HT-29 (cell line): ENCODE measurements around the gene LRP5. TPM values are rescaled to one million over a fixed set of nuclear protein-coding genes. Genes with fewer than 3 reads are reported as not detected.
"Not testable (repeated sequence)": the region's sequence is repeated elsewhere in the genome, so short reads cannot be mapped to it uniquely, and the experiment has no call there.

Experiments
- DNase-seq: peaks from one replicate; pipeline ENCODE4 v3.0.0-alpha.2; 2015; ENCODE audit warnings: low spot score
- total RNA-seq: library from RNA; depleted of rRNA; stranded (reverse); fragments of >200 nt; shearing (Covaris generic); gene quantifications from 2 replicates; pipeline ENCODE4 v1.2.3, GENCODE V29; 2014

The LRP5 gene
- total RNA-seq, 1 experiment from 2014 or later, result 199 TPM

DNA sequence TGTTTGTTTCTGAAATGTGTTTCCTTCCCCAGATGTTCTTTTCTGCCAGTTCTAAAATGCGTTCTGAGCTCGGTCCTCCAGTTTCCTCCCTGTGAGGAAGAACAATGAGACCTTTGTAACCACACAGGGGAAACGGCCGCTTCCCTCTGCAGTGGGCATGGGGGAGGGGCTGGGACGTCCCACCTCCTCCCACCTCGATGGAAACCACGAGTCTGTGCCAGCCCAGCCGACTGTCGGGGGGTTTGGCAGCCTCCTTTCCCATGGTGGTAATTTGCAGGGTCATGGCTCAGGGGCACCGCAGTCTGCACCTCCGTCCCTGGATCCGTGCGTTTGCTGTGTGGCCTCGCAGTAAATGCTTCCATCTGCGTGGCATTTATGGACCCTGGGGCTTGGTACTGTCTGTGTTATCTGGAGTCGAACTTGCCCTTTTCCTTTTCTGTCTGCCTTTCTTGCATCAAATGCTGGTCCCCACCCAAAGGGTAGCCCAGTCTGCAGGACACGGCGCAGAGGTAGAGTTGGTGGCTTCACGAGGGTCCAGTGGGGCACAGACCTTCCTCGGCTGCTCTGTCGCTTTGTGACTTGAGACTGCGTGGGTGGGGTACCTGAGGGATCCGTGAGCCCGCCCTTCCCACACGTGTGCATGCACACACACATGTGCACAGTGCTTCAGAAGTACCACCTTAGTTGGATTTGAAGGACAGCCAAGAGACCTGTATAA lies 16.1 kb downstream of the LRP5 start:
- peak; percentile 89 for DNase-seq

DNA sequence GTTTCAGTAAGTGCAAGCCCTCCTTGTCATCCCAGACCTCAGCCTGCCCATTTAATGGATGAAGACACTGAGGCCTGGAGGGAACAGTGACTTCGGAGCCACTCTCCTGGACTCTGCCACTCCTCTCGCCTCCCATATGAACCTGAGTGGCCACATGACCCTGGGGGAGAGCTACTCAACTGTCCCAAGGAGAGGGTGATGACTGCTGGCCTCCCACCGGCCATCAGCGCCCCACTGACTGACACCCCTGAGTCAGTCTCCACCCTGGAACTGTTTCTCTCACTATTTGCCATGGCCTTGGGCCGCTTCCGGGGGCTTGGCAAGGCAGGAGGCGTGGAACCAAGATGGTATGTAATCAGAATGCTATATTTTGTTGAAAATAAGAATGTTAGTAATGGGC lies 17.1 kb downstream of the LRP5 start:
- DNase-seq, result no peak

DNA sequence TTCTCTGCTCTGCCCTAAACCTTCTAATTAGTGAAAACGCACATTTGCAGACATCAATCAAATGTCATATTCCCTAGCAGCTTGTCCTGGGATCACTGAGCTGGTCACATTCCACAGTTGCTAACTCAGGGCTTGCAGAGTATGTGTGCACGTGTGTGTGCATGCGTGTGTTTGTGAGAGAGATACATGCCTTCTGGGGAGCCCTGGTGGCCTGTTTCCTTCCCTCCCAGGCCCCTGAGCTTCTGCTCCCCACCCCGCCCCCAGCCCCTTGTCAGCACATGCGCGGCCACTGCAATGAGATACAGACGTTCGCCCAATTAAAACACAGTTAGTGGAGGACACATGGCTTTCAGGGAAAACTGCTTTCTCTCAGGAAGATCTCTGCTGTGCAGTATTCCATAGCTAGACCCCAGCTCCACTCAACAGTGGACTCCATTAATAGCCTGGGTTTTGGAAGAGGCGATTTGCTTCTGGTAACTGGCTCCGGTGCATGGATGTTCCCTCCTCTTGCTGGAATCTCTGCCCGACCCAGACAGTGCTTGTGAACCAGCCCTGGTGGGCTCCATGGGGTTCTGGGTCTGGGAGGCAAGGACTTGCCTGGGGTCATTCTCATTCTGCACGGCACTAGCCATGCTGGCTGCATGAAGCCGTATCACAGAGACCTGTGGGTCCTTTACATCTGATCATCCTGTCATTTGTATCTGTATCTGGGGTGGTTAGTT lies 17.7 kb downstream of the LRP5 start:
- no peak for DNase-seq

DNA sequence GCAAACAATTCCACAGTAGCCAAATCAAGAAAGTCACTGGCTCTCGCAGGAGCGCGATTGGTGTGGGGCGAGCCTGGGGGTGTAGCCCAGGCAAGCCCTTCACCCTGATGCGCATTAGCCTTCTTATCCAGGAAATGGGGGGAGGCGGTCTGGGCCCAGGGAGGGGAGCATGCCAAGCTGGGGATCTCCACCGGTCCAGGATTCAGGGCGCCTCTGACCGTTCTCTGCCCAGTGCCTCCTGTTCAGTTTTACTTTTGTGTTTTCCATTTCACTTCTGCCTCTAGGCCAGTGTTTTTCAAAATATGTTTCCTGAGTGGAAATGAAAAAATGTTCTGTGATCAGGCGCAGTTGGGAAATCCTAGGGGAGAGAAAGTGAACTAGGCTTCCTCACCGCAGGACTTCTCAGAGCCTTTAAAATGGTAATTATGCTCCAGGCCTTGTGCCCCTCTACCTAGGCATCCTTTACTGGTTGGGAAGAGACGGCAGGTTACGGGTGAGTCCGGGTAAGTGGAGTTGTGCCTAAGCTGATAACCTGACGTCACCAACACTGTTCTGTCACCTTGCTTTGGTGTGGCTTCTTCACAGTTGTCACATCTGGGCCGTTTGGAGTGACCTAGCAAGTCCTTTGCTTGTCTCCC lies 18.4 kb downstream of the LRP5 start:
- no peak for DNase-seq

DNA sequence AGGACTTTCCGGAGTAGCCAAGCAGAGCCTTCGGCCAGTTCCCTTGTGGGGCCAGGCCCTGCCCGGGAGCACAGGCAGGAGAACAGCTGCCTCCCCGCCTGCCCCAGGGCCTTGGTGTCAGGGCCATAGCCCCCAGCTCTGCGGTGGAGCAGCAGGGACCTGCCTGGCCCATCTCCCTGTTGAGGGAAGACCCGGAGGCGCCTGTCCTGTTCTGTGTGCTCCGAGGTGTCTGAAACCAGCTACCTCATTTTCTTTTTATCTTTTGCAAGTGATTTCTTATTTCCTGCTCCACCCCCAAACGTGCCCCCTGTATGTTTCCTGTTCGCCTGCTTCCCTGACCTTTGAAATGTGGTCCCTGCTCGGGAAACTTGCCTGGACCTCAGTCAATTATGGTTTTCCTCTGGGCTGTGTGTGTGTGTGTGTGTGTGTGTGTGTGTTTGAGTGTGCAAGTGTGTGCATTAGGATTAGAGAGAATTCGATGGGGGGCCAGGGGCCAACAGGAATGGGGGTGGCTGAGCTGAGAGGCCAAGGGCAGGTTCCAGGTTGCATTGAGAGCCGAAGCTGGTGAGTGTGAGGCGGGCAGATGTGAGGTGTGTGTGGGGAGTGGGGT lies 19.1 kb downstream of the LRP5 start:
- DNase-seq, result peak; percentile 67

DNA sequence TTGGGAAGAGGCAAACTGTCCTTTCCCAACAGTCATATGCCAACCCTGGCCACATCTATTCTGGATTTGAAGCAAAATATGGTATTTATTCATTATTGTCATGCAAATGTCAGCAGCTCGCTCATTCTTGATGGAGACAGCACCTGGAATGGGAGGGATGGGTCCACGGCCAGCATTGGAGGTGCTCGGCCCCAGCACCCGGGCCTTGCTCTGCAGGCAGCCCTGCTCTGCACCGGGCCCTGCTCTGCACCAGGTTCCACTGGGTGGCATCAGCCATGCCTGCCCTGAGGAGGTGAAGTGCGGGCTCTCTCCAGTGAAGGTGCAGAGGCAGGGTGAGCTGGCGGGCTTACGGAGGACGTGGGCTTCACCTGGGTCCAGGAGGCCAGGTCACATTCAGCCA lies 19.8 kb downstream of the LRP5 start:
- no peak for DNase-seq

DNA sequence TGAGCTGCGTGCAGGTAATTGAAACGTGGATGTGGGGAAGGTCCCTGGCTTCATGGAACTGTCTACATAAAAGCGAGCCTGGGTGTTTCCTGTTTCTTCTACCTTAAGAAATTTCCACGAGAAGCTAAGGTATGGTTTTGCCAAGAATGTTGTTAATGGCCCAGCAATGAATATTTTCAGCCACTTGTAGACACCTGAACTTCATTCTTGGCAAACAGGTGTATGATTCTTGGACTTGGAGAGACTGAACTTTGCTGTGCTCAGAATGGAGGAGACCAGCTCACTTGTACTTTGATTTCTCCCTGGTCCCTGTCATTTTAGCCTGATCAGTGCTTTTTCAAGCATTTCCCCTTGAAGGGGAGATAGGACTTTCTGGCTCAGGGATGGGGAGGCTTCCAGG lies 20.8 kb downstream of the LRP5 start:
- DNase-seq, result no peak

DNA sequence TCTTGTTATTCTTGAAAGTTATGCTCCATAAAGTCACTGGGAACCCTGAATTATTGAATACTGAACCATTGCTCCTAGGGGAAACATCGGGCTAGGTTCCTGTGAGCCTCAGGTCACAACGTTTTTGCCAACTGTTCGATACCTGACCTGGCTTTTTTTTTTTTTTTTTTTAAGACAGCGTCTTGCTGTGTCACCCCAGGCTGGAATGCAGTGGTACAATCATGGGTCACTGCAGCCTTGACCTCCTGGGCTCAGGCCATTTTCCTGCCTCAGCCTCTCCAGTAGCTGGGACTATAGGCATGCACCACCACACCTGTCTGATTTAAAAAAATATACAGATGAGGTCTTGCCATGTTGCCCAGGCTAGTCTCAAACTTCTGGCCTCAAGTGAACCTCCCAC lies 22.5 kb downstream of the LRP5 start:
- no peak for DNase-seq

DNA sequence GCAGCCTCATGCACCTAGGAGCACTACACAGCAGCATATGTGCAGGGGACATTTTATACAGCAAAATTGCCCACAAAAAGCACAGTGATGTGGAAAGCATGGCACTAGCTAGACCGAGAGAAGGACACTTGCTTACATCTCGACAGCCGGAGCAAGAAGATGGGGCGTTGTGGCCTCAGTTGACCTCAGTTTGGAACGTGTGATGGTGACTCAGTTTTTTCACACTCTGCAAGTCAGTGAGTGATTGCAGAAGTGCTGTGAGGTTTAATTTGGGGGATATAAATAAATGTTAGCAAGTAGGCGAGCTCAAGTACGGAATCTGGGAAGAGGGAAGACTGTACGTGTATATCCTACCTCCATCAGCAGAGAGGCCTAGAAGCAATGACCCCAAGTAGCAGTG lies 23.3 kb downstream of the LRP5 start:
- DNase-seq, result no peak

DNA sequence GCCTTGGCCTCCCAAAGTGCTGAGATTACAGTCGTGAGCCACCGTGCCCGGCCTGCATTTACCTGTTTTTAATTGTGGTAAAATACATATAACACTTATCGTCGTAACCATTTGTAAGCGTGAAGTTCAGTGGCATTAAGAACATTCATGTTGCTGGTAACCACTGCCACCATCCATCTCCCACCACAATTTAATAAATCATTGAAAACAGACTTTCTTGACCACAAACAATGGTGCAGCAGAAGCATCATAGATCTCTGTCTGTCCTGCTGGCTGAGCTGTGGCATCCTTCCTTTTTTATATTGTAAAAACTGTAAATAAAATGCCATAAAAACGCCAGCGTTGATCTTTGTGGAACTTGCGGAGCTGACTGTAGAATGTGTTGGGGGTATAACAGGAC lies 24.3 kb downstream of the LRP5 start:
- DNase-seq, result no peak

DNA sequence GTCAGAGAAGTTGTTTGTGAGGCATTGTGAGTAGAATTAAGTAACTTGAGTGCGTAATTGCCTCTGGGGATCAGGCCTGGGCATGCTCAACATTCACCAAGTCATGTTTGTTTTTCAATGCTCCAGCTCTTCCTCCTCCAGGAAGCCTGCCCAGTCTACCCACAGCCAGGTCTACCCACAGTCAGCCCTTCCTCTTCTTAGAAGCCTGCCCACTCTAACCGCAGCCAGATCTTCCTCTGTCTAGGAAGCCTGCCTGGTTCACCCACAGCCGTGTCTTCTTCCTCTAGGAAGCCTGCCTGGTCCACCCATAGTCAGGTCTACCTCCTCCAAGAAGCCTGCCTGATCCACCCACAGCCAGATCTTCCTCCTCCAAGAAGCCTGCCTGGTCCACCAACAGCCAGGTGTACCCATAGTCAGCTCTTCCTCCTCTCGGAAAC lies 25.0 kb downstream of the LRP5 start:
- no peak for DNase-seq

DNA sequence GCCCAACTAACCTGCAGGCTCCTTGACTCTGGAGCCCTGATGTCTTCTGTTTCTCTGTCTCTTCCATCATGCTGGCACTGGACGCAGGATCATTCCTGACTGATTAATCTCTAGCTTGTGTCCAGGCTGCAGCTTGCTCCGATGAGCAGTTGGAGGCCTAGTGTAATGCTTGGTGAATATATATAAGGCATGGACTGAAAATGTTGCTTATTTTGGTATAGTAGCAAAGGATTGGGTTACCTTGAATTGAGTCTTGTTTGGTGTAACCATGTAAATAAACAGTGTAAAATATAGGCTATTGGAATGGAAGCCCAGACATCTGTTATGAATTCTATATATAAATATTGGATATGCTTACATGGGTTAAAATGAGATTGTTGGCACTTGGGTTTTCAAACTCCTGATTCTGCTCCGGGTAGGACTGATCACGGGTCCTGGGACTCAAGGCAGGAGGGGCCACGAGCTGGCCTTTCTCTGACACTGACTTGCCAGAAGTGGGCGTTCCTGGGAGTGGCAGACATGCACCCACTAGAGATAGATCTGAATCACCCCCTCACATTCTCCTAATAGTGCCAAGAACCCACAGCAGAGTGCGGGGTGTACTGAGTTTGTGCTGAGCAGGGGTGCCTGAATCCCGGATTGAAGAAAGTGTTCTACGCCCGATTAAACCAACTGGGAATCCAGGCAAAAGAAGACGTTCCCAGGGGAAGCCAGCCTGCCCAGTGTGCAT lies 25.8 kb downstream of the LRP5 start:
- no peak for DNase-seq

DNA sequence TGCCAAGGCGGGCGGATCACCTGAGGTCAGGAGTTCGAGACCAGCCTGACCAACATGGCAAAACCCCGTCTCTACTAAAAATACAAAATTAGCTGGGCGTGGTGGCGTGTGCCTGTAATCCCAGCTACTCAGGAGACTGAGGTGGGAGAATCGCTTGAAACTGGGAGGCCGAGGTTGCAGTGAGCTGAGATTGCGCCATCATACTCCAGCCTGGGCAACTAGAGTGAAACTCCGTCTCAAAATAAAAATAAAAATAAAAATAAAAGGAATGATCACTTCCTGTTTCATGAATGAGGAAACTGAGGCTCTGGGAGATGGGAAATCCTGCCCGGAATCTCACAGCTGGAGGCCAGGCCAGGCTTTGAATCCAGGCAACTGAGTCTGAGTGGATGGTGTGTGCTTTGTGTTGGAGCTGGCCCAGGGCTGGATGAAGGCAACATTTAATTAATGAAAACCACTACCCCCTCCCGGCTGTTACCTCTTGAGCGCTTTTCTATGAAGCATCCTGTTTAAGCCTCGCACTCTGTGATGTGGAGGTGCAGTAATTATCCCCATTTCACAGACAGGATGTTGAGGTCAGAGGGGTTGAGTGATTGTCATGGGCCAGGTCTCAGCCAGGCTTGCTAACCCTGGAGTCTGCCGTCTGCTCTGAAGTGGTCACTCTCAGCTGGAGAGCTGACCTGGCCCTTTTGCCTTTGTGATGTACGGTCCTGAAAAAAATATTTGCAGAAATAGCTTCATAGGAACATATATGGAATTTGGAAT lies 27.8 kb downstream of the LRP5 start:
- no peak for DNase-seq

DNA sequence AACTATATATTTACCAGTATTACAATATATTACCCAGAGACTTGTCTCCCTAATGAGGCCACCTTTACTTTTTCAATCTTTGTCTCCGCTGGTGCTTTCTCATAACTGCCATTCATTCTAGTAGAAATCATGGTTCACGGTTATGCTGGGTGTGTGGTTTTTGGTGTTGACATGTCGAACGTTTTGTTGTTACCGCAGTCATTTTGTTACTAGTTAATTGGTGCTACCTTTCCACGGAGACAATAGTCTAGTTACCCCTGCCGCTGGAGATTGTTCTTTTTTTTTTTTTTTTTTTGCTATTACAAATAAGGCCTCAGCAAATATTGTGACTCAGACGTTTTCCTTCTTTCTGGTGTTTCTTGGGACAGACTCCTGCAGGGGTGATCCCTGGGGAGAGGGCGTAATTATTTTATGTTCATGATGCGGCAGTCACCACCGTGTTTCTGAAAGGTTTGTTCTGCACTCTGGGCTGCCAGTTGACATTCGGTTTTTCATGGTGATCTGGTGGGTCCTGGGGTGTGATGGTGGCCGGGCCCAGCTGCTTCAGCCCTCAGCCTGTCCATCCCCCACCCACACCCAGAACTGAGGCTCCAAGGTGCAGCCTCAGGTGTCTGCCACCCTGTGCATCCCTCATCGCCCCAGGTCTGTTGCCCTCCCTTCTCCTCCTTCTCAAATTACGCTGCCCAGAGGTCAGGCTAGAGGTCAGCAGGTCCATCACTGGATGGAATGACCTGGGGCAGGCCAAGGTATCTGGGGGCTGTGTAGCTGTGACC lies 28.6 kb downstream of the LRP5 start:
- no peak for DNase-seq

DNA sequence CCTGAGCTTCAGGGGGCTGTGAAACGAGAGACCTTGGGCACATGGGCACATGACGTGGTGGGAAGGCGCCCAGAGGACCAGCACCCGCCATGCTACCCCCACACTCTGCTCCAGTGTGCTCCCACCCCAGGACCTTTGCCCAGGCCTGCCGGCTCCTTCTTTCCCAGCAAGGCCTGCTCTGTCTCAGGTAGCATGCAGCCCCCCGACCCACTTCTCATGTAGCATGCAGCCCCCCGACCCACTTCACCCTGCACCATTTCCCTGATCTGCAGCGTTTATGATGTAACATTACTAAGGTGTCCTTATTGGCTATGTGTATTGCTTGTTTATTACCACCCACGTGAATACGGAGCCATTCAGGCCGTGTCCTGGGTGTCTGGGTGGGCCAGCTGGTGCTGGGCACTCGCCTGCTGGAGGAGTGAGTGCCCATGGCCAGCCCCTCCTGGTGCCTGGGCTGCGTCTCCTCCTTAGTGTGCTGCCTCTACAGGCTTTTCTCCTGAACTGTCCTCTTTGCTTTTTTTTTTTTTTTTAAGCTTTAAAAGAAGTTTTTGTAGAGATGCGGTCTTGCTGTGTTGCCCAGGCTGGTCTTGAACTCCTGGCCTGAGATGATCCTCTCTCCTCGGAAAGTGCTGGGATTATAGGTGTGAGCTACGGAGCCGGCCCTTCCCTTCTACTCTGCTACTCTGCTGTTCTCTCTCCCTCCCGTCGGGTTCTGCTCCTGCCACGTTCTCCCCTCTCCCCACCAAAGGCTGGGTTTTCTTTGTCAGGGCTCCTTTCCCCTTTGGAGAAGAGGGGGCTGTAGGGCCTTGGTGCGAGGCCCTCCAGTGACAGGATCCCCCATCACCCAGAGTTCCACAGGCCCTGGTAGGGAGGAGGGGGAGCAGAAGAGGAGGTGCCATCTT lies 29.4 kb downstream of the LRP5 start:
- DNase-seq, result peak; percentile 37

DNA sequence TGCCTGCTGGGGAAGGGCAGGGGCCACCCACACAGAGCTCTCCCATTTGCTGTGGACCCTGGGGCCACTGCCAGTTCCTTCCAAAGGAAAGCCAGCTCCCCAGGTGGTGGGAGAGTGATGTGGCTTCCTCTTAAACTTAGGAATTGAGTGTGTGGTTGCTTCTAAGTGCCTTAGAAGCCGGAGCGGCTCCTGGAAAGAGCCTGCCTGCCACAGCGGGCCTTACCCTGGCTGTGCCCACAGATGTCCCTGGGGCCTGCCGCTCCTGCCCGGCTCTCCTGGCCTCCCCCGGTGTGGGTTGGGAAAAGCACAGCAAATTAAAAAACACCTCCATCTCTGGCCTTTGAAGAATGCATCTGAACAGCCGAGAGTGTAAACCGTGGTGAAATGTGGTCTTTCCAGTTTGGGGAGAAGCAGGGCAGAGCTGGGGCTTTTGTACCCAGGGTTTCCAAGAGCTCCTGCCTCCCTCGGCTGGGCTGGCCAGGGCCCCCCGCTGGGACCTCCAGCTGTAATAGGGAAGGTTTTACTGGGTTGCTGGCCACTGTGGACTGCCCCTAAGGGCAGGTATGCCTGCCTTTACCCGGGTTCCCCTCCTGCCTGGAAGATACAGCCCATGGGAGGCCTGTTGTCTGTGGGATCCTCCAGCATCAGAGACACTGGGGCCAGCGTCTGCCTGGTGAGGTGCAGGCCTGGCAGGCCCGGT lies 30.2 kb downstream of the LRP5 start:
- DNase-seq, result peak; percentile 97

DNA sequence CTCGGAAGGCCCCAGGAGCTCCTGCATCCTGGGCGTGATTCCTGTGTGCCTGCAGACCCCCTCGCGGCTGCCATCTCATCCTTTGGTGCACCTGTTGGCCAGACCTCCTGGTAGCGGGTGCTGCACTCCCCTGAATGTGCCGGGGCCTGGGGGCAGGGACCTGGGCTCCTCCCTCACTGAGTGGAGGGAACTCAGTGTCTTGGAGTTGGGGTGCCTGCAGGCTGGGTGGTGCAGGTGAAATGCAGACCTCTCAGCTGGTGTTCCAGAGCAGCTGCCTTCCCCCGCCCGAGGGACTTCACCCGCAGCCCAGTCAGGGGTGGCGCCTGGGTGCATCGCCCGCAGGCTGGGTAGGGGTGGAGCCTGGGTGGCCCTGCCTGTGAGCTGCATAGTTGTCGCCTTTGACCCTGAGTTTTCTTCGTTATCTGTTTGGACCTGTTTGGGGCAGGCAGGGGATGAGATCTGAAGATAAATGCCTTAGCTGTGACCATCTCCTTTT lies 31.4 kb downstream of the LRP5 start:
- peak; percentile 90 for DNase-seq

DNA sequence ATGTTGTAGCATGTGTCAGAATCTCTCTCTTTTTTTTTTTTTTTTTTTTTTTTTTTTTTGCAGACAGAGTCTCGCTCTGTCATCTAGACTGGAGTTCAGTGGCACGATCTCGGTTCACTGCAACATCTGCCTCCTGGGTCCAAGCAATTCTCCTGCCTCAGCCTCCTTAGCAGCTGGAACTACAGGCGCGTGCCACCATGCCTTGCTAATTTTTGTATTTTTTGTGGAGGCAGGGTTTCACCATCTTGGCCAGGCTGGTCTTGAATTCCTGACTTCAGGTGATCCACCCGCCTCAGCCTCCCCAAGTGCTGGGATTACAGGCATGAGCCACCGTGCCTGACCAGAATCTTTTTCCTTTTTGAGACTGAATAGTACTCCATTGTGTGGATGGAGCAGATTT lies 32.4 kb downstream of the LRP5 start:
- DNase-seq, result not testable (repeated sequence)
